ENCODE data around the gene C5orf22.
"Not testable (repeated sequence)": the region's sequence is repeated elsewhere in the genome, so short reads cannot be mapped to it uniquely, and the experiment has no call there.

Gene C5orf22

DNA sequence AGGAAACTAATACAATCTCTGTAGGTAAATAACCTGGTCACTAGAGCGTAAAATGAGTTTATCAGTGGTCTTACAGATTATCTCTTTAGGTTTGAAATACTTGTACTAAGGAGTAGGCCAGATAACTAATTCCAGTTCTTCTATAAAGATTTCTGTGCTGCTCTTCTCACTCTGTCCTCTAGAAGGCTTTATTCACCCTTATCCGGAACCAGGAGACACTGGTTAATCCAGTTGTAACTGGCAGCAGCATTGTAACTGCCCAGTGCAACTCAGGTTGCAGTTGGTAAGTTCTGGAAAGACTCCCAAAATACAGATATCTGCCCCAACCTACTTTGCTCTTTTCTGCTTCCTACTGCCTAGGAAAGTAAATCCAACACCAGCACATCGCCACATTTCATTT lies 19.8 kb downstream of the C5orf22 start:
- no peak for DNase-seq (ENCODE audit: low read depth, low spot score)
- no peak overlapping the region for H3K4me3 ChIP-seq (ENCODE audit: low read length)
- no peaks in the 10 kb centered on the region; the same call in 1 of the 2 replicates for H3K36me3 ChIP-seq (ENCODE audit: control insufficient read depth, insufficient read depth, low read length)
- WGBS (ENCODE audit: insufficient coverage, insufficient read length), result no CpG with 5 or more reads among the region's 3 CpGs
- no peaks in the 10 kb centered on the region for H3K4me1 ChIP-seq (ENCODE audit: control insufficient read depth, insufficient read depth, low read length)
- no peaks in the 10 kb centered on the region for H3K27me3 ChIP-seq (ENCODE audit: control insufficient read depth, insufficient read depth, low read length)
- no peaks in the 10 kb centered on the region for H3K9me3 ChIP-seq (ENCODE audit: control insufficient read depth, insufficient read depth, low read length)
- no peak overlapping the region for H3K27ac ChIP-seq (ENCODE audit: low read length)

DNA sequence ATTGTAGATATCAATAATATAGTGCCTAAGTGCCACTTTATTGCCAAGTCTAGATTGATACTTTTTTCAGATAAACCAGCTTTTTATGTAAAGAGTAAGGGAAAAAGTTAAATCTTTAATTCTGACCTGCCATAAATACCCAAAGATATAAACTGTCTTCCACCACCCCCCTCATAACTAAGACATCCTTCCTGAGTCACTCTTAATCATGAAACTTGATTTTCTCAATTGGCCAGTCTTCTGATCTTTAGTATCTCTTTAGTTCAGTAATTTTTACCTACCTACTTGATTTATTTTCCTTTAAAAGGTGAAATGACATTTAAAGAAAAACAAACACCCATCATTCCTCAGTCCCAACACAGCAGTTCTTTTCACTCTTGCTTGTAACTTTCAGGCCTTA lies 21.8 kb downstream of the C5orf22 start:
- no peaks in the 10 kb centered on the region for H3K27me3 ChIP-seq (ENCODE audit: control insufficient read depth, insufficient read depth, low read length)
- no peak for DNase-seq (ENCODE audit: low read depth, low spot score)
- no peaks in the 10 kb centered on the region for H3K9me3 ChIP-seq (ENCODE audit: control insufficient read depth, insufficient read depth, low read length)
- no peak overlapping the region for H3K27ac ChIP-seq (ENCODE audit: low read length)
- H3K36me3 ChIP-seq (ENCODE audit: control insufficient read depth, insufficient read depth, low read length), result no peaks in the 10 kb centered on the region; the same call in 1 of the 2 replicates
- H3K4me3 ChIP-seq (ENCODE audit: low read length), result no peak overlapping the region
- no peaks in the 10 kb centered on the region for H3K4me1 ChIP-seq (ENCODE audit: control insufficient read depth, insufficient read depth, low read length)

DNA sequence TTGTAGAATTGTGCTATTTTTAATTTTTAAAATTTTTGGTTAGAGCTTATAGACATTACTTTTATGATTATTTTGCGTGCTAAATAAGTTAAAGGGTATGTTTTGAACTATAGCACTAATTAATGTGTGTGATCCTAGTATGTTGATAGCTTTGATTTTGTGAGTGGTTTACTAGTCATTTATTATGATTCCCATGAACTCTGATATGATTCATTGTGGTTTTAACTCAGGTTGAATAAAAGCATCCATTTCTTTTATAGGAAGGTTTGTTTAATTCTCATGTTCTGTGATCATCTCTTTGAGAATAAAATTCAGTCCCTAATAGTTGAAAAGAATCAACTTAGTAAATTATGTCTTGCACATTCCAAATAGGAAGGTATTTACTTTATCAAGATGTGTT lies 22.5 kb downstream of the C5orf22 start:
- Histone ChIP-seq H3K4me3 (ENCODE audit: low read length) (no peak overlapping the region), H3K9me3 (ENCODE audit: control insufficient read depth, insufficient read depth, low read length) (no peaks in the 10 kb centered on the region), H3K4me1 (ENCODE audit: control insufficient read depth, insufficient read depth, low read length) (no peaks in the 10 kb centered on the region), H3K27ac (ENCODE audit: low read length) (no peak overlapping the region), H3K36me3 (ENCODE audit: control insufficient read depth, insufficient read depth, low read length) (no peaks in the 10 kb centered on the region; the same call in 1 of the 2 replicates), H3K27me3 (ENCODE audit: control insufficient read depth, insufficient read depth, low read length) (no peaks in the 10 kb centered on the region)
- WGBS (ENCODE audit: insufficient coverage, insufficient read length), result 100% methylated on average over 1 of the region's 1 CpG
- no peak for DNase-seq (ENCODE audit: low read depth, low spot score)

DNA sequence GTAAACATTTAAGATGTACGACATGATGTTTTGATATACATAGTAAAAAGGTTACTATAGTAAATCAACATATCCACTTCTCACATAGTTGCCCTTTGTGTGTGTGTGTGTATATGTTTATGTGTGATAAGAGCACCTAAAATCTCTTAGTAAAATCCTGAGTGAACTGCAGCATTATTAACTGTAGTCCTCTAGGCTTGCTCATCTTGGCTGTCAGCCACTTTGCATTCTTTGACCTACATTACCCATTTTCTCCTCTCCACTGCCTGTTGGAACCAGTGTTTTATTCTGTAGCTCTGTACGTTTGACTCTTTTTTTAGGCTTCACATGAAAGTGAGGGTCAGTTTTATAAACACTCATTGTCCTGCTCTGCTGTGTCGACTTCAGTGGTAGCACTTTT lies 24.4 kb downstream of the C5orf22 start:
- no peaks in the 10 kb centered on the region for H3K4me1 ChIP-seq (ENCODE audit: control insufficient read depth, insufficient read depth, low read length)
- no peak overlapping the region for H3K4me3 ChIP-seq (ENCODE audit: low read length)
- no peaks in the 10 kb centered on the region; the same call in 1 of the 2 replicates for H3K36me3 ChIP-seq (ENCODE audit: control insufficient read depth, insufficient read depth, low read length)
- no CpG with 5 or more reads among the region's 3 CpGs for WGBS (ENCODE audit: insufficient coverage, insufficient read length)
- no peak for DNase-seq (ENCODE audit: low read depth, low spot score)
- no peaks in the 10 kb centered on the region for H3K27me3 ChIP-seq (ENCODE audit: control insufficient read depth, insufficient read depth, low read length)
- no peak overlapping the region for H3K27ac ChIP-seq (ENCODE audit: low read length)
- H3K9me3 ChIP-seq (ENCODE audit: control insufficient read depth, insufficient read depth, low read length), result no peaks in the 10 kb centered on the region

DNA sequence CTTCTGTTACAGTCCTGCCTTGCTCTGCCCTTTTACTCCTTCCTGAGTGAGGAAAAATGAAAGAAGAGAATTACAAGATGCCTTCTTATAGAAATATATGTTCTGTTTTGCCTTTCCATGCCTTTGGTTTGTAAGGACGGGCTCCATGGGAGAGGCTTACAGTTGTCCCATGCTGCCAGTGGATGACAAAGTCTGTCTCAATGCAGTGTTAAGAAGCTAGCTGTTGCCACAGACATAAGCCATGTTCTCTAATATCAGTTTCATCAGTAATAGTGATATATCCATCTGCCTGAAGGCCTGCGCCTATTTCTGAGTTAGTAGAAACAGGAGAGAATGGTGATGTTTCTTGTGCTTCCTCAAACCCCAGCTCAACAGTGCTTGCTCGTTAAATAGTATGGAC lies 27.8 kb downstream of the C5orf22 start:
- no peaks in the 10 kb centered on the region for H3K27me3 ChIP-seq (ENCODE audit: control insufficient read depth, insufficient read depth, low read length)
- no peak overlapping the region for H3K4me3 ChIP-seq (ENCODE audit: low read length)
- no peak overlapping the region for H3K27ac ChIP-seq (ENCODE audit: low read length)
- no peaks in the 10 kb centered on the region for H3K9me3 ChIP-seq (ENCODE audit: control insufficient read depth, insufficient read depth, low read length)
- no peaks in the 10 kb centered on the region for H3K4me1 ChIP-seq (ENCODE audit: control insufficient read depth, insufficient read depth, low read length)
- no CpG with 5 or more reads among the region's 3 CpGs for WGBS (ENCODE audit: insufficient coverage, insufficient read length)
- DNase-seq (ENCODE audit: low read depth, low spot score), result no peak
- no peaks in the 10 kb centered on the region for H3K36me3 ChIP-seq (ENCODE audit: control insufficient read depth, insufficient read depth, low read length)

DNA sequence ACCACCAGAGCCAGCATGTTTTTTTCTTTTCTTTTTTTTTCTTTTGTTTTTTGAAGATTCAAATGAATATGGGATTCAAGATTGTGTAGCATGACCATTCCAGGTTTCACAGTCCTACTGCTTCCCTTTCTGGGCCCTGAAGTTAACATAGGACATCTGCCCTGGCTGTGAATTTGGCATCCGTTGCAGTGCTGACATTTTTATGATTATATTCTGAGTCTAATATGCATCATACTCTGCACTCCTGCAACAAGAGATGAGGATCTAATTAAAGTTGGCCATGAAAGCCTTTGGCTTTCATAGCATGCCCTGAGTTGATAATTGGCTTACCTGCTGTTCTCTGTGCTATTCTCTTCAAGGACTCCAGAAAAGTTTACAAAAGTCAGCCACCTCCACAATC lies 29.8 kb downstream of the C5orf22 start:
- no peak for DNase-seq (ENCODE audit: low read depth, low spot score)
- H3K9me3 ChIP-seq (ENCODE audit: control insufficient read depth, insufficient read depth, low read length), result no peaks in the 10 kb centered on the region
- H3K4me3 ChIP-seq (ENCODE audit: low read length), result no peak overlapping the region
- no peaks in the 10 kb centered on the region for H3K36me3 ChIP-seq (ENCODE audit: control insufficient read depth, insufficient read depth, low read length)
- no CpG with 5 or more reads among the region's 1 CpG for WGBS (ENCODE audit: insufficient coverage, insufficient read length)
- H3K4me1 ChIP-seq (ENCODE audit: control insufficient read depth, insufficient read depth, low read length), result no peaks in the 10 kb centered on the region
- no peak overlapping the region for H3K27ac ChIP-seq (ENCODE audit: low read length)
- no peaks in the 10 kb centered on the region for H3K27me3 ChIP-seq (ENCODE audit: control insufficient read depth, insufficient read depth, low read length)

DNA sequence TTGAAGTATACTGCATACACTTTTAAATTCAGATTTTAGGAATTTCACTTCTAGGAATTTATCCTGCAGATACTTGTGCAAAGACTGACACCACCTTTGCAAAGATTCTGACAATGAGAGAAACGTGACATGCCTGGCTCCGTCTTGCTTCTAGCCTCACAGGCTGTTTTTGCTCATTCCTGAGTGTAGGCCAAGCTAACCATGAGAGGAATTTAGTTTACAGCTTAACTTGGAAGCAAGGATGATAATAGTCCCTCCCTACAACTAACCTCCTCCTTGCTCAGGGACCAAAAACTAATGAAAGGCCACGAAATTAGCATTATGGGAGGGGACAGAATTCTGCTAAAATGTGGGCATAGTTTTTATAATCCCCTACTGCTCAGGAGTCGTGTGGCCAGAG lies 31.1 kb downstream of the C5orf22 start:
- DNase-seq (ENCODE audit: low read depth, low spot score), result no peak
- Histone ChIP-seq H3K27me3 (ENCODE audit: control insufficient read depth, insufficient read depth, low read length) (no peaks in the 10 kb centered on the region), H3K27ac (ENCODE audit: low read length) (no peak overlapping the region), H3K4me1 (ENCODE audit: control insufficient read depth, insufficient read depth, low read length) (no peaks in the 10 kb centered on the region), H3K36me3 (ENCODE audit: control insufficient read depth, insufficient read depth, low read length) (no peaks in the 10 kb centered on the region), H3K4me3 (ENCODE audit: low read length) (no peak overlapping the region), H3K9me3 (ENCODE audit: control insufficient read depth, insufficient read depth, low read length) (no peaks in the 10 kb centered on the region)
- no CpG with 5 or more reads among the region's 4 CpGs for WGBS (ENCODE audit: insufficient coverage, insufficient read length)

DNA sequence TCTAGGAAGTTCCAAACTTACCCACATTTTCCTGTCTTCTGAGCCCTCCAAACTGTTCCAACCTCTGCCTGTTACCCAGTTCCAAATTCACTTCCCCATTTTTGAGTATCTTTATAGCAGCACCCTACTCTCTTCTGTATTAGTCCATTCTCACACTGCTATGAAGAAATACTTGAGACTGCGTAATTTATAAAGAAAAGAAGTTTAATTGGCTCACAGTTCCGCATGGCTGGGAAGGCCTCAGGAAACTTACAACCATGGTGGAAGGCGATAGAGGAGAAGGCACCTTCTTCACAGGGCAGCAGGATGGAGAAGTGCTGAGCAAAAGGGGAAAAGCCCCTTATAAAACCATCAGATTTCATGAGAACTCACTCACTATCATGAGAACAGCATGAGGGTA lies 34.3 kb downstream of the C5orf22 start:
- H3K27me3 ChIP-seq (ENCODE audit: control insufficient read depth, insufficient read depth, low read length); H3K4me1 ChIP-seq (ENCODE audit: control insufficient read depth, insufficient read depth, low read length); H3K4me3 ChIP-seq (ENCODE audit: low read length); H3K27ac ChIP-seq (ENCODE audit: low read length); H3K36me3 ChIP-seq (ENCODE audit: control insufficient read depth, insufficient read depth, low read length); H3K9me3 ChIP-seq (ENCODE audit: control insufficient read depth, insufficient read depth, low read length); DNase-seq (ENCODE audit: low read depth, low spot score): not testable (repeated sequence)
- WGBS (ENCODE audit: insufficient coverage, insufficient read length), result no CpG with 5 or more reads among the region's 3 CpGs

DNA sequence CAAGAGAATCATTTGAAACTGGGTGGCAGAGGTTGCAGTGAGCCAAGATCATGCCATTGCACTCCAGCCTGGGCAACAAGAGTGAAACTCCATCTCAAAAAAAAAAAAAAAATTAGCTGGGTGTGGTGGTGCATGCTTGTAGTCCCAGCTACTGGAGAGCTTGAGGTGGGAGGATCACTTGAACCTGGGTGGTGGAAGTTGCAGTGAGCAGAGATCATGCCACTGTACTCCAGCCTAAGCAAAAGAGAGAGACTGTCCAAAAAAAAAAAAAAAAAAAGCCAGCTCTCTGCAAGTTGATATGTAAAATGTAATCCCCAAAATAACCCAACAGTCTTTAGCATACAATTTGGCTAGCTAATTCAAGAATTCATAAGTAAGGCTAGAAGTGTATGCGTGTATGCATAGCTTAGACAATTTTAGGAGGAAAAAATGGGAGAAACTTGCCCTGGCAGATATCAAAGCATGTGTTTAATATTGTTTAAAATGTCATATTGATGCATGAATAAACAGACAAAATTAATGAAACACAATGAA lies 36.3 kb downstream of the C5orf22 start:
- Histone ChIP-seq H3K4me1 (ENCODE audit: control insufficient read depth, insufficient read depth, low read length) (no peaks in the 10 kb centered on the region), H3K9me3 (ENCODE audit: control insufficient read depth, insufficient read depth, low read length) (no peaks in the 10 kb centered on the region), H3K27ac (ENCODE audit: low read length) (no peak overlapping the region), H3K36me3 (ENCODE audit: control insufficient read depth, insufficient read depth, low read length) (no peaks in the 10 kb centered on the region), H3K27me3 (ENCODE audit: control insufficient read depth, insufficient read depth, low read length) (no peaks in the 10 kb centered on the region), H3K4me3 (ENCODE audit: low read length) (no peak overlapping the region)
- no CpG with 5 or more reads among the region's 1 CpG for WGBS (ENCODE audit: insufficient coverage, insufficient read length)
- no peak for DNase-seq (ENCODE audit: low read depth, low spot score)

DNA sequence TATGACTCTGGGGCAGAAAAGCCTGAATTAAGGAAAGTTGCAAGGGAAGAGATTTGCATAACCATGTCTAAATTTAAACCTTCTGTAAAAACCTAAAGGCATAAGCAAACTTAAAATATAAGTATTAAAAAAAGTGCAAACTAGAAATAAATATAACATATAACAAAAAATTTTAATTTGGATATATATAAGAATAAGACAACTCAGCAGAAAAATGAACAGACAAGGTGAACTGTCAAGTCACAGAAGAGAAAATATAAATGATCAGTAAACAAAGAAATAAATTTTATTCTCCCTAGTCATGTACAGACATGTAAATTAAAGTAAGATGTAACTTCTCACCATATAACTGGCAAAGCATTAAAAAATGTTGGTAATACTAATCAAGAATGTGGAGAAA lies 37.0 kb downstream of the C5orf22 start:
- no peaks in the 10 kb centered on the region for H3K9me3 ChIP-seq (ENCODE audit: control insufficient read depth, insufficient read depth, low read length)
- no peaks in the 10 kb centered on the region for H3K27me3 ChIP-seq (ENCODE audit: control insufficient read depth, insufficient read depth, low read length)
- no peaks in the 10 kb centered on the region for H3K36me3 ChIP-seq (ENCODE audit: control insufficient read depth, insufficient read depth, low read length)
- no peaks in the 10 kb centered on the region for H3K4me1 ChIP-seq (ENCODE audit: control insufficient read depth, insufficient read depth, low read length)
- no peak overlapping the region for H3K4me3 ChIP-seq (ENCODE audit: low read length)
- DNase-seq (ENCODE audit: low read depth, low spot score), result no peak
- no peak overlapping the region for H3K27ac ChIP-seq (ENCODE audit: low read length)

DNA sequence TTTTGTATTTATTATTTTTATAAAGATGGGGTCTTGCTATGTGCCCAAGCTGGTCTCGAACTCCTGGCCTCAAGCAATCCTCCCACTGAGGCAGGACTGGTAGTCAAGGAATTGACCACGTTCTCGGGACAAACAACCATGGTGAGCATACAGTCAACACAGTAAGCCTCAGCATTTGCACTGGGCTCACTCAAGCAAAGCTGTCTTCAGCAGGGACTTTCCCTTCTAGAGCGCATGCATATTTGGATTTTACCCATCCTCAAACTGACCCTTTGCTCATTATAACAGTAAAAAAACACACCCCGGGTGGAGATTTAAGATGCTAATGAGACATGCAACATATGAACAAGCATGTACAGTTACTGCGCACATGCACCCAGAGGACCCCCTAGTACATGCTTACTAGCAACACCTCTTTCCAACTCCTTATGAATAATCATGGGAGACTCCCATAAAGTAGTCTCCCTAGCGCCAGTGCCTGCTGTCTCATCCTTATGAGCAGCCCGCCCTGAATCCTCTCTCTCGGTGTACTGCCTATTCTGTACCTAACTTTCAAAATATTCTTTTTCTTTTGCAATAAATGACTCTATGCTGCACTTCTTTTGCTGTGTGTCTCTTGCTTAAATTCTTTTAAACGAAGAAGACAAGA lies 41.5 kb downstream of the C5orf22 start:
- no CpG with 5 or more reads among the region's 10 CpGs for WGBS (ENCODE audit: insufficient coverage, insufficient read length)
- Histone ChIP-seq H3K27ac (ENCODE audit: low read length) (no peak overlapping the region), H3K9me3 (ENCODE audit: control insufficient read depth, insufficient read depth, low read length) (no peaks in the 10 kb centered on the region), H3K4me1 (ENCODE audit: control insufficient read depth, insufficient read depth, low read length) (no peaks in the 10 kb centered on the region), H3K27me3 (ENCODE audit: control insufficient read depth, insufficient read depth, low read length) (no peaks in the 10 kb centered on the region), H3K36me3 (ENCODE audit: control insufficient read depth, insufficient read depth, low read length) (no peaks in the 10 kb centered on the region), H3K4me3 (ENCODE audit: low read length) (no peak overlapping the region)
- no peak for DNase-seq (ENCODE audit: low read depth, low spot score)

Measured in iPS DF 6.9 (cell line).